Epidermal melanocyte (primary cell): Measurements from ENCODE around the gene GPX2.

Experiments used
- DNase-seq: peaks from one replicate; pipeline ENCODE4 v3.0.0; 2011; ENCODE audit warnings: low spot score; ENCODE audit not compliant: insufficient read length

The GPX2 gene

DNA sequence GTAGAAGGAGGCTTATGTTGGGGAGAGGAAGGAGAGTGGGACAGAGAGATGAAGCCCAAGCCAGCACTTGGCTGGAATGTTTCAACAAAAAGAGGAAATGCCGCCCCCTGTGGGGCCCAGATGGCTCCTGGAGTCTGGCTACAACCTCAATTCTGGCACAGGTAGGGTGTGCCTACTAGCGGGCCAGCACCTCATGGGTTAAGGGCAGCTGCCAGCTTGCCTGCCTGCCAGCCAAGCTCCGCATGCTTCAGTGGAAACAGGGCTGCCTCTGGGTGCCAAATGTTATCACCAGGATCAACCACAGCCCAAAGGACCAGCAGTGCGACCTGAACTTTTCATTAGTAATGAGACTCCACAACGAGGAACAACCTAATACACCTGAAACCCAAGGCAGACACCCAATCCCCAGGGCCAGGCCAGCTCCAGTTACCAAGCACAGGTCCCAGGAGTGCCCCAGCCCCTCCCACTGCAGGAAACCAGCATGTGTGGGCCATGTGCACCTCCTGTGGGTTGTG, 18.3 kb upstream of the GPX2 start:
- no peak for DNase-seq

DNA sequence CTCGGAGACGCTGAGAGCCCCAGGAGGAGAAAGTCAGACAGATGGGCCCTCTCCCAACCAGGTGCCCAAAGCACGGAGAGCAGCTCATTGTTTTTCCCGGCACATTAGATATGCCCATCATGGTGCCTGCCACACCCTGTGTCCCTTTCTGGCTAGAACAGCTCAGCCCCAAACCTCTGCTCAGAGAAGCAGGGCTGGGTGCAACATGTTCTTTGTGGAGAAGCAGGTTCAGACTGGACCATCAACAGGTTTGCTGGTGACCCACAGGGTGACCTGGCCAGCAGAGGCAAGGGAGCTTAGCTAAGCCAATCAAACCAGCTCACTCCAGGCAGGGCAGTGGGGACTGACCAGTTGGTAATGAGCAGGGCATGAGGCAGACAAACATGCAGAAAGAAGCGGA, 16.2 kb upstream of the GPX2 start:
- DNase-seq: no peak

- DNase-seq: no peak
Observed at GRCh38 chr14:64958201-64958600, 15.7 kb upstream of the GPX2 start.

DNA sequence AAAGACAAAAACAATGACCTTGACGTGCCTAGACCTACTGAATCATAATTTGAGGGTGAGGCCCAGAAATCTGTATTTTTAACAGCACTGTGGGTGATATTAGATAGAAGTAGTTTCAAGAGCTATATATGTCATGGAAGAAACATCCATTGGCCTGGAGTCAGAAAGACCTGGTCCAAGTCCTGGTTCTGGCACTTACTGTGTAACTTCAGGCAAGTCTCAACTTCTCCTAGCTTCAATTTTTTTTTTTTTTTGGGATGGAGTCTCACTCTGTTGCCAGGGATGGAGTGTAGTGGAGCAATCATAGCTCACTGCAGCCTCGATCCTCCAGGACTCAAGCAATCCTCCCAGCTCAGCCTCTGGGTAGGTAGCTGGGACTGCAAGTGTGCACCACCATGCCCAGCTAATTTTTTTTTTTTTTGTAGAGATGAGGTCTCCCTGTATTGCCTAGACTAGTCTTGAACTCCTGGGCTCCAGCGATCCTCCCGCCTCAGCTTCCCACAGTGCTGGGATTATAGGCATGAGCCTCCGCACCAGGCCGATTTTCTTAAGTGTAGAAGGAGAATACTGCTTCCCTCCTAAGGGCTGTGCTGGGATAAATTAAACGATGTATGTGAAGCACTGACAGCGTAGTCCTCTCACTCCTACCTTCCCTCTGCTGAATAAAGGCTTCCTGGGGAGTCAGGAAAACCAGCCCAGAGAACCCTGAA, 14.3 kb upstream of the GPX2 start:
- DNase-seq: no peak

GRCh38 chr14:64955297-64955696, 12.8 kb upstream of the GPX2 start:
- DNase-seq: no peak

GRCh38 chr14:64954491-64955240, 12.1 kb upstream of the GPX2 start:
- DNase-seq: no peak

GRCh38 chr14:64953661-64954060, 11.1 kb upstream of the GPX2 start:
- DNase-seq: no peak

- DNase-seq: no peak
Observed at GRCh38 chr14:64953310-64953654, 10.7 kb upstream of the GPX2 start.

DNA sequence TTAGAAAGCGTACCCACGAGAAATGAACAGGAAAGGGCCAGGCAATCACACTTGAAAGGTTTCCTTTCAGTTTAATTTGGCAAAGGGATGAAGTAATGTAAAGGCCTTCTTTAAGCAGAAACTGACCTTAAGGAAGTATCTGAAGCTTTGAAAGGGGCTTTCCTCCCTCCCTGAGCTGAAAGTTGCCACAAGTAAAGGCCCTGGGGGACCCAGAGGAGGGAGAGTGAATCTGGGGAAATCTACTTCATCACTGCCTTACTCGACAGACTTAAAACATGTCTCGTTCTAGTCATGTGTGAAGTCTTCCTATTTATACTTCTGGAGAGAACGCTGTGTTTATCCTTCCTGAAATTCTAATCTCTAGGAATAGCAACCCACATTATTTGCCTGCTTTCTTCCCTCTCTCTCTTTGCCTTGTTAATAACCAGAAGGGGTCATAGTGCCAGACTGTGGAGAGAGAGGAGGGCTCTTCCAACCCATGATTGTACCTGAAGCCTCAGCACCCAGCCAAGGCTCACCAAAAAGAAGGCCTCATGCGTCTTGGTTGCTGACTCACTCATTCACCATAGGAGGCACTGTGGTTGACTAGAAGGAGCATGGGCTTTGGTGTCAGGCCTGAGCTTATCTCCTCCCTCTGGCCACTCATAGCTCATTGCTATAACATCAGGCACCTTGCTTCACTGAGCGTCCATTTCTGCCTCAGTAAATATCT, 10.2 kb upstream of the GPX2 start:
- no peak for DNase-seq

GRCh38 chr14:64951724-64952123, 9.2 kb upstream of the GPX2 start:
- DNase-seq: no peak

DNA sequence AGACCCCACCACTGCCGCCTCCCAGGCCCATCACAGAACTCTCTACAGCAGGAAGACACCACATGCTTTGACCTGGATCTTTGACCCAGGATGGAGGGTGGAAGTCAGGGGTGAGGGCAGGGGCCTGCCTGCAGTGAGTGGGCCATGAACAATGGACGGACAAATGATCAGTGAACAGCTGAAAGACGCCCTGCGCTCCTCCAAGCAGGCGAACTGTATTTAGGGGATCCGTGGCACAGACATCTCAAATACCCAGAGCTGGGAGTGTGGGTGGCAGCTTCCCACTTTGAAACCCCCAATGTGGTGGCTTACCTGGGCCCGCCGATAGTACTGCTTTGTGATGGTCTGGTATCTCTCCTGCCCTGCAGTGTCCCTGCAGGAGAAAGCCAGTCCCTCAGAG, 8.7 kb upstream of the GPX2 start:
- no peak for DNase-seq

- no peak for DNase-seq
Observed at GRCh38 chr14:64950889-64951288, 8.3 kb upstream of the GPX2 start.

DNA sequence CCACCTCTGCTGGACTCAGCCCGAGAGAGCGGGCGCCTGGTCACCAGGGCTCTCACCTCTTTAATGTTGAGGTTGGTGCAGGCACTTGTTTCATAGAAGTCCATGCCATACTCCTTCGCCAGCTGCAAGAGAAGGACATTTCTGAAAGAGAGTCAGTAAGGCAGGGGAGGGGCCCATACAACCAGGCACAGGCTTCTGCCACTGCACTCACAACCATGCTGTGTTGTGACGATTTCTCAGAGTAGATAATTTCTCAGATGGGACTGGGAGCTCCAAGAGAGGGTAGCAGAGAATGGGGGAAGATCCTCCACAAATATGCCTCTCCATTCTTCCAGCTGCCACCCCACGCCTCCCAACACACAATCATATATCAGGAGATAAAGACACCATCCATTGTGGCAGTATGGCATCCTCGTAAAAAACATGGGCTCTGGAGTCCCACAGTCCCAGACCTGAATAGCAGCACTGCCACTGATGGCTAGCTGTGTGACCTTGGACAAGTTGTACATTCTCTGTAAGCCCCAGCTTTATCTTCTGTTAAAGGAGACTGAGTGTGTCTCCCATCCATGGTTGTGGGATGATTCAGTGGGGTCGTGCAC, 6.2 kb upstream of the GPX2 start:
- no peak for DNase-seq

- DNase-seq: no peak
Observed at GRCh38 chr14:64947710-64948611, 5.4 kb upstream of the GPX2 start.

GRCh38 chr14:64946310-64947045, 3.9 kb upstream of the GPX2 start:
- DNase-seq: no peak

DNA sequence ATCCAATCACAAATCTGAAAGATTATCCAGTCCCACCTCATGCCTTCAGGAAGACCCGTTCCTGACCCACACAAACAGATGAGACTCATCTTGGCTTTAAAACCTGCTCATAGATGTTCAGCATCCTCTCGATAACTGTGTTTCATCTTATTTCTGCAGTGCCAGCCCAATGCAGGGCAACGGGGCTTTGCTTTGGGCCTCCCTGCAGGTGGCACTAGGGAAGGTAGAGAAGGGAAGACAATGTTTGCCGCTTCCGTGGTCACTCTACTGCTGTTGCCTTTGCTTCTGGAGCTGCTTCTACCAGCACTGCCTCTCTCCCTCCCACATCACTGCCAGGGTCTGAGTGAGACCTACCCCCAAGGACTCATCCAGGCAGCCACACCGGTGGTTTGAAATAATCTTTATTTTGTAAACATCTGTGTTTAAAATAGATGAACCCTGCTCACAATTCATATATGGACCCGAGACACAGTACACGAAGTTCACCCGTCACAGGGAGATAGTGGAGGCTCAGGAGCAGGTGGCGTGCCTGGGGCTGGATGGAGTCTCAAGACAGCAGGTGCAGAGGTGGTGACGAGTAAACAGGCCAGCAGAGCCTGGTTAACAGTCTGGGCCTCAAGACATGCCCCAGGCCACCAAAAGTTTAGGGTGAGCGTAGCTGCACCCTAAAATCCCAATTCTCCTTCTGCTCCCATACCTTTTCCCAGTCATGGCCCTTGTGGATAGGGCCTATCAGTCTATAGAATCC, 3.1 kb upstream of the GPX2 start:
- DNase-seq: no peak

DNA sequence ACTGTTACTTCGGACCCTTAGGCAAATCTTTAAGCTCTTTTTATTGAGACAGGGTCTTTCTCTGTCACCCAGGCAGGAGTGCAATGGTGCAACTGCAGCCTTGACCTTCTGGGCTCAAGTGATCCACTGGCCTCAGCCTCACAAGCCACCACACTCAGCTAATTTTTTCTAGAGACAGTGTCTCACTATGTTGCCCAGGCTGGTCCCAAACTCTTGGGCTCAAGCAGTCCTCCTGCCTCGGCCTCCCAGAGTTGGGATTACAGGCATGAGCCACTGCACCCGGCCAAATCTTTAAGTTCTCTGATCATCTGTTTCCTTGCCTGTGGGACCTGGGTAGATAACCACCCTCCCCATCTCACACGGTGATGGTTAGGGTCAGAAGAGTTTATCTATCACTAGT, 2.3 kb upstream of the GPX2 start:
- DNase-seq: no peak

DNA sequence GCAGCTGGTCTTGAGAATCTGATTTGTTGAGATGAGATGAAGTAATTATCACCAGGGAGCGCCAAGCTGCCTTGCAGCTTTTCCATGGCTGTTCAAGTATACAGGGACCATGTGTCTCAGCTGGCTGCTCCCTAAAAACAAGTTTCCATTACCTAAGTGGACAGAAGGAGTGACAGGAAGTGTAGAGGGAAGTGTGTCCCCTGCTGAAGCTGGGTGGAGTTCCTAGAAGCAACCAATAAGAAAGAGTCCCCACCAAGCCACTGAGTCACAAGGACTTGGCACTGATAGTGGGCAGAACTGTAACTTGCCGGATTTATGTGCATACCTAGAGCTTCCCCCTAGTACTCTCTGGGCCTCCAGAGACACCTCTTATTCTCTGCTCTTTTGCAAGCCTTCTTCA, 1.5 kb upstream of the GPX2 start:
- DNase-seq: no peak

- DNase-seq: no peak
Observed at GRCh38 chr14:64943556-64943955, 1.0 kb upstream of the GPX2 start.
